Mesenchymal stem cell (in vitro differentiated cells and primary cell): ENCODE data around the gene ZNF79.

Experiments
- DNase-seq: peaks from one replicate; pipeline ENCODE4 v3.0.0-alpha.2; 2013
- H2AFZ ChIP-seq: one replicate; pipeline ENCODE4 v1.6.1; 2013; ENCODE audit warnings: low read depth, mild to moderate bottlenecking, control low read depth, inconsistent platforms, low read length, moderate library complexity
- H2AK5ac ChIP-seq: 2 replicates; pipeline ENCODE4 v1.6.1; 2013; ENCODE audit warnings: low read length, moderate library complexity, mild to moderate bottlenecking, inconsistent platforms; ENCODE audit not compliant: severe bottlenecking
- H2BK120ac ChIP-seq: one replicate; pipeline ENCODE4 v1.6.1; 2013; ENCODE audit warnings: low read depth, mild to moderate bottlenecking, inconsistent platforms, low read length, moderate library complexity
- H2BK12ac ChIP-seq, 2 experiments: one replicate each; pipeline ENCODE4 v1.6.1; 2013; ENCODE audit warnings: inconsistent platforms in 2 of 2, low read length in 2 of 2, mild to moderate bottlenecking in 2 of 2, moderate library complexity in 2 of 2, control low read depth in 1 of 2
- H2BK15ac ChIP-seq: one replicate; pipeline ENCODE4 v1.6.1; 2013; ENCODE audit warnings: mild to moderate bottlenecking, low read depth, inconsistent platforms; ENCODE audit not compliant: poor library complexity, severe bottlenecking
- H2BK5ac ChIP-seq: 2 replicates; pipeline ENCODE4 v1.6.1; 2013; ENCODE audit warnings: low read depth, mild to moderate bottlenecking, low read length, control low read depth, inconsistent platforms; ENCODE audit not compliant: poor library complexity, severe bottlenecking
- H3K14ac ChIP-seq, 2 experiments: one replicate each; pipeline ENCODE4 v1.6.1; 2013; ENCODE audit warnings: inconsistent platforms in 2 of 2, low read length in 2 of 2, control low read depth in 1 of 2, mild to moderate bottlenecking in 1 of 2, moderate library complexity in 1 of 2
- H3K18ac ChIP-seq, 2 experiments: one replicate each; pipeline ENCODE4 v1.6.1; 2013; ENCODE audit warnings: inconsistent platforms in 2 of 2, low read length in 2 of 2, control low read depth in 1 of 2, low read depth in 1 of 2, mild to moderate bottlenecking in 1 of 2
- H3K23ac ChIP-seq, 2 experiments: one replicate each; pipeline ENCODE4 v1.6.1; 2013; ENCODE audit warnings: inconsistent platforms in 2 of 2, low read length in 2 of 2, mild to moderate bottlenecking in 2 of 2, moderate library complexity in 2 of 2, control low read depth in 1 of 2
- H3K27ac ChIP-seq: 2 replicates; pipeline ENCODE4 v1.5.1; 2013; ENCODE audit warnings: mild to moderate bottlenecking, moderate library complexity, low read length, control low read depth, inconsistent platforms; ENCODE audit not compliant: poor library complexity, severe bottlenecking
- H3K27me3 ChIP-seq, 2 experiments: 2 replicates each; pipeline versions ENCODE4 v1.6.1 to v1.7.0; 2013; ENCODE audit warnings: low read length in 2 of 2, mild to moderate bottlenecking in 2 of 2, moderate library complexity in 2 of 2, control low read depth in 1 of 2, inconsistent platforms in 1 of 2; ENCODE audit not compliant: control insufficient read depth in 1 of 2, insufficient read depth in 1 of 2
- H3K36me3 ChIP-seq, 2 experiments: 2 replicates each; pipeline versions ENCODE4 v1.6.1 to v1.7.0; 2013; ENCODE audit warnings: low read length in 2 of 2, control low read depth in 1 of 2, inconsistent platforms in 1 of 2, low read depth in 1 of 2, mild to moderate bottlenecking in 1 of 2; ENCODE audit not compliant: insufficient read depth in 2 of 2, control insufficient read depth in 1 of 2
- H3K4ac ChIP-seq, 2 experiments: one replicate each; pipeline ENCODE4 v1.6.1; 2013; ENCODE audit warnings: inconsistent platforms in 2 of 2, low read length in 2 of 2, mild to moderate bottlenecking in 2 of 2, moderate library complexity in 2 of 2, control low read depth in 1 of 2, low read depth in 1 of 2
- H3K4me1 ChIP-seq: 2 replicates; pipeline ENCODE4 v1.6.1; 2013; ENCODE audit warnings: low read depth, low read length, control low read depth; ENCODE audit not compliant: control insufficient read depth, insufficient read depth
- H3K4me2 ChIP-seq: 2 replicates; pipeline ENCODE4 v1.6.1; 2013; ENCODE audit warnings: low read length, mild to moderate bottlenecking, inconsistent platforms; ENCODE audit not compliant: poor library complexity, severe bottlenecking
- H3K4me3 ChIP-seq, 2 experiments: 2 replicates each; pipeline versions ENCODE4 v1.5.1 to v1.7.0; 2013; ENCODE audit warnings: low read length in 2 of 2, mild to moderate bottlenecking in 2 of 2, control low read depth in 1 of 2, low read depth in 1 of 2; ENCODE audit not compliant: insufficient read depth in 1 of 2
- H3K79me1 ChIP-seq: replicated peaks from 2 replicates; pipeline ENCODE4 v1.6.1; 2013; ENCODE audit warnings: mild to moderate bottlenecking, control low read depth, low read length, inconsistent platforms; ENCODE audit not compliant: poor library complexity, severe bottlenecking
- H3K9ac ChIP-seq: 2 replicates; pipeline ENCODE4 v1.7.0; 2013; ENCODE audit warnings: mild to moderate bottlenecking, low read length, moderate library complexity
- H3K9me3 ChIP-seq: 2 replicates; pipeline ENCODE4 v1.7.0; 2013; ENCODE audit warnings: mild to moderate bottlenecking, low read length; ENCODE audit not compliant: control insufficient read depth
- H4K8ac ChIP-seq: one replicate; pipeline ENCODE4 v1.6.1; 2013; ENCODE audit warnings: inconsistent platforms, mild to moderate bottlenecking, low read length, moderate library complexity
- H4K91ac ChIP-seq: one replicate; pipeline ENCODE4 v1.6.1; 2013; ENCODE audit warnings: mild to moderate bottlenecking, low read length, inconsistent platforms
- WGBS: methylation state at CpG from one replicate; pipeline ENCODE4 v1.1.7; 2013; ENCODE audit warnings: mixed read lengths; 5-methylcytosine and 5-hydroxymethylcytosine counted together

The ZNF79 gene

DNA sequence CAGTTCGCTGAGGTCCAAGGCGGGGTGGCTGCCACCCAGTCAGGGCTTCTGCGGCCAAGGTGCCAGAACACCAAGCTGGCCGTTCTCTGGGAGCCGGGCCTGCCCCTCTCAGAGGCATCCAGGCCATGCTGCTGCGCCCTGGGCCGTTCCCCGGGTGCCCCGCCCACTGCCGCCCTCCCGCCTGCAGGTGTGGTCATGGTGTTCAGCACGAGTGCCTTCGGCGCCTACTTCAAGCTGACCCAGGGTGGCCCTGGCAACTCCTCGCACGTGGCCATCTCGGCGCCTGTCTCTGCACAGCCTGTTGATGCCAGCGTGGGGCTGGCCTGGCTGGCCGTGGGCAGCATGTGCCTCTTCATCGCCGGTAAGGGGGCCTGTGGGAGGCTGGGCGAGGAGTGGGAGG lies 19.6 kb upstream of the ZNF79 start:
- Histone ChIP-seq H4K8ac (no peak overlapping the region), H3K4me3 (no peak overlapping the region), H2BK120ac (no peak overlapping the region), H3K27me3 (peaks cover 0 to 83% of the 10 kb centered on the region in 2 experiments), H3K9ac (no peak overlapping the region), H3K4me1 (peaks cover 11% of the 10 kb centered on the region), H3K27ac (no peak overlapping the region), H2BK15ac (no peak overlapping the region), H3K18ac (no peak overlapping the region), H3K9me3 (no peaks in the 10 kb centered on the region), H3K14ac (no peak overlapping the region), H3K4me2 (no peak overlapping the region), H3K79me1 (peaks cover 1% of the 10 kb centered on the region), H4K91ac (no peak overlapping the region), H3K36me3 (peaks cover 0 to 51% of the 10 kb centered on the region in 2 experiments), H3K23ac (no peak overlapping the region), H2AK5ac (no peak overlapping the region), H2BK12ac (no peak overlapping the region), H3K4ac (no peak overlapping the region), H2AFZ (no peak overlapping the region), H2BK5ac (no peak overlapping the region)
- DNase-seq = no peak
- 95% methylated on average over 23 of the region's 23 CpGs for WGBS

DNA sequence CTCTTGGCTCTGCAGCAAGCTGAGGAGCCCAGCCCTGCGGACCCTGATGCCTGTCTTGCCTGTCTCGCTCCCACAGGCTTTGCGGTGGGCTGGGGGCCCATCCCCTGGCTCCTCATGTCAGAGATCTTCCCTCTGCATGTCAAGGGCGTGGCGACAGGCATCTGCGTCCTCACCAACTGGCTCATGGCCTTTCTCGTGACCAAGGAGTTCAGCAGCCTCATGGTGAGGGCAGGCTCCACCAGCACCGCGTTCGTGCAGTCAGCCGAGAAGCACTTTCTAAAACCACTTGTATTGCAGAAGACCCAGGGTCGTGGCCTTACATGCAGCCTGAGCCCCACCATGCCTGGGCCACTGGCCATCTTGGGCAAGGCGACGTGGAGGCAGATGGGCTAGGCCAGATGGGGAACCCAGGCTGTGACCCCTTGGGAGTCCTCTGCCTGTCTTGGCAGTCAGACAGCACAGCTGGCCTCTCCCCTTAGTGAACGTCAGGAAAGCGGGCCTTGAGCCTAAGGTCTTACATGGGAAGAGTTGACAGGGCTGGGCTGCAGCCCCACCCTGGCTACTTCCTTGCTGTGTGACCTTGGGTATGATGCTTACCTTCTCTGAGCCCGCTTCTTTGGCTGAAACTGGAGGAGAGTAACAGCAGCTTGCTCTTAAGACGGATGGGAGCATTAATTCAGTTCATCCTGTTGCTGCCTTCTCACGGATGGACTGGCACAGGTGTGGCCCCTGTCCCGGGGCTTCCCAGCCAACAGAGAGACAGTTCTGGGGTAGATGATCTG lies 18.6 kb upstream of the ZNF79 start:
- Histone ChIP-seq H2BK120ac (no peak overlapping the region), H3K27ac (no peak overlapping the region), H2AK5ac (no peak overlapping the region), H2BK15ac (no peak overlapping the region), H4K91ac (no peak overlapping the region), H2BK12ac (no peak overlapping the region), H3K18ac (no peak overlapping the region), H3K4me1 (peaks cover 11% of the 10 kb centered on the region), H3K9ac (no peak overlapping the region), H3K4me3 (no peak overlapping the region), H3K79me1 (peaks cover 1% of the 10 kb centered on the region), H2AFZ (no peak overlapping the region), H3K9me3 (no peaks in the 10 kb centered on the region), H4K8ac (no peak overlapping the region), H3K23ac (no peak overlapping the region), H3K36me3 (peaks cover 0 to 47% of the 10 kb centered on the region in 2 experiments), H3K4me2 (no peak overlapping the region), H2BK5ac (no peak overlapping the region), H3K27me3 (peaks cover 0 to 83% of the 10 kb centered on the region in 2 experiments), H3K14ac (no peak overlapping the region), H3K4ac (no peak overlapping the region)
- no peak for DNase-seq
- 95% methylated on average over 20 of the region's 20 CpGs for WGBS

DNA sequence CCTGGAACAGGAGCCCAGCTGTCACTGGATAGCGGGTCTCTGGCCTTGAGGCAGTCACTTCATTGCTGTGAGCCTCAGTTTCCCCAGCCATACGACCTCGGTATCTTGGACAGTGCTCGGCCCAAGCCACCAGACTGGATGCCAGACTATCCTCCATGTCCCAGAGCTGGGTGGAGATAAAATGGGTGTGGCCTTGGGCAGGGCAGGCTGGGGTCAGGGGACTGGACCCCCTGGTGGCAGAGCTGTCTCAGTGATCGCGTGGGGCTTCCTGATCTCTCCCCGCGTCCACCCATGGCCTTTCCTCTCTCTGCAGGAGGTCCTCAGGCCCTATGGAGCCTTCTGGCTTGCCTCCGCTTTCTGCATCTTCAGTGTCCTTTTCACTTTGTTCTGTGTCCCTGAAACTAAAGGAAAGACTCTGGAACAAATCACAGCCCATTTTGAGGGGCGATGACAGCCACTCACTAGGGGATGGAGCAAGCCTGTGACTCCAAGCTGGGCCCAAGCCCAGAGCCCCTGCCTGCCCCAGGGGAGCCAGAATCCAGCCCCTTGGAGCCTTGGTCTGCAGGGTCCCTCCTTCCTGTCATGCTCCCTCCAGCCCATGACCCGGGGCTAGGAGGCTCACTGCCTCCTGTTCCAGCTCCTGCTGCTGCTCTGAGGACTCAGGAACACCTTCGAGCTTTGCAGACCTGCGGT lies 17.2 kb upstream of the ZNF79 start:
- Histone ChIP-seq H3K14ac (no peak overlapping the region), H3K4me1 (peaks cover 11% of the 10 kb centered on the region), H2BK120ac (no peak overlapping the region), H2BK5ac (no peak overlapping the region), H3K9ac (no peak overlapping the region), H3K4me2 (peak overlapping the region; percentile 9), H2AK5ac (no peak overlapping the region), H3K18ac (no peak overlapping the region), H3K23ac (no peak overlapping the region), H3K36me3 (peaks cover 0 to 44% of the 10 kb centered on the region in 2 experiments), H3K9me3 (no peaks in the 10 kb centered on the region), H4K8ac (no peak overlapping the region), H2BK15ac (no peak overlapping the region), H3K79me1 (peaks cover 1% of the 10 kb centered on the region), H2BK12ac (no peak overlapping the region), H2AFZ (no peak overlapping the region), H3K4ac (no peak overlapping the region), H4K91ac (no peak overlapping the region), H3K27me3 (peaks cover 0 to 77% of the 10 kb centered on the region in 2 experiments), H3K27ac (no peak overlapping the region), H3K4me3 (no peak overlapping the region)
- no peak for DNase-seq
- WGBS = 67% methylated on average over 13 of the region's 13 CpGs

DNA sequence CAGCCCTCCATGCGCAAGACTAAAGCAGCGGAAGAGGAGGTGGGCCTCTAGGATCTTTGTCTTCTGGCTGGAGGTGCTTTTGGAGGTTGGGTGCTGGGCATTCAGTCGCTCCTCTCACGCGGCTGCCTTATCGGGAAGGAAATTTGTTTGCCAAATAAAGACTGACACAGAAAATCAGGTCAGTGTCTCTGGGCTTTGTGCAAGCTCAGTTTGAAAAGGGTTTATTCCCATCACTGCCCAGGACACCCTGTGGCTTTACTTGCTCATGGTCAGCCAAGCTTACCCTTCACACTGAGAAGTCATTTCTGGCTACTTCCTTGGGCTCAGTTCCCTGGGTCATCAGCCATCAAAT lies 16.7 kb upstream of the ZNF79 start:
- 95% methylated on average over 6 of the region's 6 CpGs for WGBS

More for the DNA sequence above, 16.7 kb upstream of the ZNF79 start:
- Histone ChIP-seq H3K9me3 (no peaks in the 10 kb centered on the region), H4K91ac (no peak overlapping the region), H2BK120ac (no peak overlapping the region), H3K4me1 (peaks cover 11% of the 10 kb centered on the region), H4K8ac (no peak overlapping the region), H2BK12ac (no peak overlapping the region), H3K27me3 (peaks cover 0 to 77% of the 10 kb centered on the region in 2 experiments), H3K18ac (no peak overlapping the region), H3K4ac (no peak overlapping the region), H2BK15ac (no peak overlapping the region), H3K4me3 (no peak overlapping the region), H2AK5ac (no peak overlapping the region), H3K23ac (no peak overlapping the region), H3K79me1 (peaks cover 1% of the 10 kb centered on the region), H3K14ac (no peak overlapping the region), H3K27ac (no peak overlapping the region), H3K4me2 (peak overlapping the region; percentile 9), H3K36me3 (peaks cover 0 to 38% of the 10 kb centered on the region in 2 experiments), H3K9ac (no peak overlapping the region), H2AFZ (no peak overlapping the region), H2BK5ac (no peak overlapping the region)
- no peak for DNase-seq
